IPS-NIHi7 (cell line): Measurements from ENCODE around the gene CHAT.

Experiments used
- DNase-seq: peaks from one replicate; pipeline ENCODE4 v3.0.0; 2012; ENCODE audit warnings: mixed read lengths; ENCODE audit errors: extremely low spot score

CHAT gene

DNA sequence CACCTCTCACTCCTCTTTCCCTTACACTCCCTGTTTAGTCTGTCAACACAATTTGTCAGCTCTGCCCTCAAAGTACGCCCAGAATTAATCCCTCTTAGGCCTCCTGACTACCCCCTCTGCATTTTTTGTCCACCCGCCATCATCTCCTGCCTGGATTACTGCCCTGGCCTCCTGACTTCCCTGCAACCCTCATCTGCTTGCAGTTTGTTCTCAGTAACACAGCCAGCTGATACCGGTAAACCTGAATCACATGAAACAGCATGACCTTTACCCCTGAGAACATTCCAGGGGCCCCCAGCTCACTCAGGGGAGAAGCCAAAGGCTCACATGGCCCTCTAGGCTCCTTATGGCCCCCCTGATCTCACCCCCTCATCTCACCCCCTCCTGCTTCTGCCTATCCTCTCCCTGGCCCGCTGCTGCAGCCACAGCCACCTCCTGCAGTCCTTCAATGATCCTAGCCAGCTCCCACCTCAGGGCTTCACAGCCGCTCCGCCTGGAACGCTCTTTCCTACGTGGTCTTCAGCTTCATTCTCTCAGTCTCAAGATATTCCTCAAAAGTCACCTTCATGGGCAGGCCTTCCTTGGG is 74.5 kb downstream of the CHAT start:
- DNase-seq: no peak

DNA sequence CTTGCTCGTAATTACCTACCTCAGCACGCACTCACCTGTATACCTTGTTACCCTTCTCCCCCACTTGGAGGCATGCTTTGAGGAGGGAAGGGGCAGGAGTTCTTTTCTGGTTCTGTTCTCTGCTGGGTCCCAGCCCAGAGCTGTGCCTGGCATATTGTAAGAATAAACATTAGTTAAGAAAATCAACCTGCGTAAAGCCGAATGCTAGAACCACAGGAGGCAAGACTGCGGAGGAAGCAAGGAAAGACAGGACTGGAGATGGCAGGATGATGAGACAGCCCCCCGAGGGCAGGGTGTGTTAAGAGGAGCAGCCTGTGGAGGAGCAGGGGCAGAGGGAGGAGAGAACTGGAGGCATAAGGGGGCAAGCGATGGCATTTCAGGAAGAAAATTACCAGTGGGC is 75.1 kb downstream of the CHAT start:
- DNase-seq: no peak

DNA sequence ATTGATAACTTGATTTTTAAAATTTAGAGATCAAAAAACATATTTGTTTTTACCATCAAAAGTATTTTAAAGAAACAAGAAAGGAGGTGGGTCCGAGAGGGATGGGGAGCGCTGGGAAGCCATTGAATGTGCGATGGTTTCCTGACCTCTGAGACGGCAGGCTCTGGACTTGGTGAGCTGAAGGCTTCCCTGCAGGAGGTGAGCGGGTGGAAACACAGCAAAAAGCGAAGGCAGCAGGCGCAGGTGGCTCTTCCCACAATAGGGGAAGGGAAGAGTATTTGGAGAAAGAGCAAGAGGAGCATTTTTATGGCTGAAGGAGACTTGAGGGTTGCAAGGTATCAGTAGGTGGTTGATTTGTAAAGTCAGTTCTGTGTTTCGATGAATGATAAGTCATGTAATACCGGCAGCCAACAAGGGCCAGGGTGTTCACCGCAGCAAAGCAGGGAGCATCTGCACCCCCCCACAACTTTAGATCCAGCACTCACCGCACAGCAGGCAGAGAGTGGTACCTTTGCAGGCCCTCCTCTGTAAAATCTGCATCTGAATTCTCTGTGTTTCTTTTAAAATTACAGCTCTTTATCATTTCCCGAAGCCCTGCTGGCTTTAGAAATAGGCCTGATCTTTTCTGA is 76.2 kb downstream of the CHAT start:
- peak; percentile 59 for DNase-seq

DNA sequence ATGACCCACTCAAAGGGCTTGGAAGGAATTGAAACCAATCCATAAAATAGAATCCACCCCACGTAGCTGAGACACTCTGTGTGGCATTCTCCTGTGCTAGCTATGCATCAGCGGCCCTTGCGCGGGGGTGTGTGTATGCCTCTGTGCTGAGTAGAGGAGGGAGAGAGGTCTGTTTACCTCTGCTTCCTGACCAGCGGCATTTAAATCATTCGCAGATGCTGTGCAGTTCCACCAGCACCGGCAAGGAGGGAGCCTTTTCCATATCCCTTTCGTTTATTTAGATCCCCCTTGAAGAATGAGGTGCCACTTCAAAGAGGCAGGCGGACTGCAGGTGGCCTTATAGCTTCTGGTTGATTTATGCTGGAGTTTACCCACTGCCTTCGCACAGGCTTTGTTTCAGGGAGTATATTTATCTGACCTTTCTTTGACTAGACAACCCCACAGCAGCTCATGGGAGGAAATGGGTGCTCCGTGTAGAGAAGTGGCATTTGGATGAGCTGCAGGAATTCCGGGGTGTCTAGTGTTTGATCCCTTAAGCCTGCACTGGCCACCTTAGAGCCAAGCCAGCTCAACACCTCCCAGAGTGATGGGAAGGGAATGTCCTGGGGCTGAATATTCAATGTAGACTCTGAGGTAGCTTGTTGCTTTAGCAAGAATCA is 77.0 kb downstream of the CHAT start:
- no peak for DNase-seq

DNA sequence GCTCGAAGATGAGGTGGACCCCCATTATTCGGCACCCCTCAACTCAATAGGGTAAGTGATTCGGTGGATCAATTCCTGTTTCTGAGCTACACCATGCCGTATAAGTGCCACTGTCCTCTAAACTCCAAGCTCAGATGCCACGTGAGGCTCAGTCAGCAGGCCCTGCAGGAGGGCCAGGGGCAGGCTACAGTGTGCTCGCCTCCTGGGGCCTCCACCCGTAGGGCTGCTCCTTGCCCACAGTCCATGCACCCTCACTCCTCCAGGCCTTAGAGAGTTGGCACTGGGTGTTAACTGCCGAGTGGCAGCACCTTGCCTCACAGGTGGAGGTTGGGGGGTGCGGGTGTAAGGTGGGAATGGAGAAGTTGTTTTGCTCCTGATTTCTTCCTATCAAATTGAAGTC is 77.8 kb downstream of the CHAT start:
- no peak for DNase-seq

DNA sequence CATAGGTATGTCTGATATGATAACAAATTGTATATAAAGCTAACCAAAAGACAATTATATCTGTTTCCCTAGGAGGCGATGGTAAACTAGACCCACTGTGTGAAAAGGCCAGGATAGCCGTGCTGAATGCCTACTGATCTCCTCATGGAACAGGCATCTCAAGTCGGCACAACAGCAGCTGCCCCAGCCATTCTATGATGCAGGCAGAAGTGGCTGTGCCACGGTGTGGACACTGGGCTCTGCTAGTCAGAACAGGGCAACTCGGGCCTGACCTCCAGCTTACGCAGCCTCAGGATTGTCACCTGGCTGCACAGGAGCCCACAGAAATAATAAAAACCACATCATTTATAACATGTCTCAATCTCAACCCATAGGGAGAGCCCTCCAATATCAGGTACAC is 80.6 kb downstream of the CHAT start:
- no peak for DNase-seq

DNA sequence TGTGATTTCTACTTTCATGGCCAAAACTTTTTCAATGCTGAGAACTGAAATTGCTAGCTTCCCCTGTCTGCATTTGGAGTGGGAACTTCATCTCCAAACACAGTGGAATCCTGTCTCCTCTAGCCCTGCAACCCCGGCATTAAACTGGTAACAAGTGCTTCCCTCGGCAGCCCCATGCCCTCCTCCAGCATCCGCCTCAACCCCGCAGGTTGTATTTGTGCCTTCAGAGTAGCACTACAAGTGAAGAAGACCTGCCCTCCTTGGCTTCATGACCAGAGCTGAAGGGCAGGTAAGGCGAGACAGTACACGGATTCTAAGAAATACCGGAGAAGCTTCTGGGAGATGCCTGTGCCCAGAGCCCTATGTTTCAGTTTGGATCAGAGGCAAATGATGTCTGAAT is 82.5 kb downstream of the CHAT start:
- DNase-seq: no peak

DNA sequence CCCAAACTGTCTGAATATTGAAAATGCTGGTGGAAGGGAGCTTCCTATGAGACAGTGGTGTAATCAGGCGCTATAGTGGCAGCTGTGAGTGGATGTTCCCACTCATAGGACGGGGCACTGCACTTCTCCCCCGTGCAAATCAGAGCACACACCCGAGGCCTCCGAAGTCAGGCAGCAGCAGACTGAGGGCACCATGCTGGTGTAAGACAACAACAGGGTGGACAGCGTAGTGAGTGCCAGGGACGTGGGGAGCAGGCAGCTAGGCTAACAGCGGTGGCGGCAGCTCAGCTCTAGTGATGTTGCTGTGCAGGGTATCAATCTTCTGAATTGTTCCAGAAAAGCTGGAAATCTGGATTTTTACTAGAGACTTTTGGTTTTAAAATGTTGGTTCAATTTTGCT is 84.8 kb downstream of the CHAT start:
- DNase-seq: no peak

DNA sequence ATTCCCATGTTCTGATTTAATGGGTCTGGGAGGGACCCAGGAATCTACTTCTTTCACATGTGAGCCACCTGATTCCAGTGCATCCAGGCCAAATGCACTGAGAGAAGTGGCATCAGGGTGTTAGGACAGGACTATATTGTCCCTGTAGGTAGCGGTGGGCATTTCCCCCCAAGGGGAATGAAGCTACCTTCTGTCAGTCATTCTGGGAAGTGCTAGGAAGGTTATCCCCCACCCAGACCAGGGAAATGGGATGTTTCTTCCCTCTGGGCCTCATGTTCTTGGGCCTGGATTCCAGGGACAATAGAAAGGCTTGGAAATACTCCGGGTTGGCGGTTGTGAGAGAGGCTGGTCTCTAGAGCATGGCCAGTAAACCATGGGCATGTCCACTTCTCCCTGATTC is 86.4 kb downstream of the CHAT start:
- DNase-seq: no peak

DNA sequence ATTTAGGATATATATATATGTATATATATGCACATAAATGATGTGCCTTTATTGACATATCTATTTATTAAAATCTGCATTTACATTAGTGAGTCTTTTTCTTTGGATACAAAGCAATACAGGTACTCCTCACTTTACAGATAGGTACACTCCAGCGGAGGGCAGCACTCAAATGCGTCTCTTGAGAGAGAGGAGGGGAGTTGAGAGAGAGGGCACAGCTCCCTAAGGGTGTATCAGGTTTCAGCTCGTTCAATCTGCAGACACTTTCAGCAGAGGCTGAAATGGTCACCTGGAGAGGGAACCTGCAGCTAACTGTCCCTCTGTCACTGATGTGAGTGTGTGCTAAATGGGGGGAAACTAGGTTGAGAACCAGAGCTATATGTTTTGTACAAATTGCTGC is 87.2 kb downstream of the CHAT start:
- peak; percentile 60 for DNase-seq

DNA sequence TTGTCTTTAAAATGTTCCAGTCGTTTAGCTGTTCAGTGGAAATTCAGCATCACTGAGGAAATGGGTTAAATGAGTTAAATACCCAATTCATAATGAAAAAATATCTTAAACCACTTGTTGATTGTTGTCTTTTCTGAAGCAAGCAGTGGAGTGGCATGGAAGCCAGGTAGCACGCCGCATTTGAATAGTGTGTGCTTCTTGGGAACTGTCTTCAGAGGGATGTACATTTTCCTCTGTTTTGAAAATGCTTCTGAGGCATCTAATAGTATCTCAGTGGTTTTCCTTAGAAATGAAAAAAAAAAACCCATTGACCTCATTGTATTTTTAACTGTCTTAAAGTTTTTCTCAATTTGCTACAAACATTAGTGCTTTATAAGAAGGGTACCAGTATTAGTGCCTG is 93.7 kb downstream of the CHAT start:
- no peak for DNase-seq

DNA sequence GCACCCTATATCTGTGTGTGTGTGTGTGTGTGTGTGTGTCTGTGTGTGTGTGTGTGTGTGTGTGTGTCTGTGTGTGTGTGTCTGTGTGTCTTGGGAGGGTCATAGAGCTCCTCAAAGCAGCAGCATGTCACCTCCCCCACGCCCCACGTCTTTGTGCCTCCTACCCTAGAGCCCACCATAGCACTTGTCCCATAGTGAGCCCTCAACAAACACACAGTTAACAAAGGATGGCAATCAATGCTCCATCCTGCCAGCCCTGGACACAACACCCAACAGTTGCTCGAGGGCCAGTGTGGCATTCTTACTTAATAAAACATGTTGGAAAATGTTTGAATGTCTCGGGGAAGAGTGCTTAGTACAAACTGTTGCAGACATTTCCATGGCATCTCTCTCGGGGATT is 96.1 kb downstream of the CHAT start:
- DNase-seq: no peak

DNA sequence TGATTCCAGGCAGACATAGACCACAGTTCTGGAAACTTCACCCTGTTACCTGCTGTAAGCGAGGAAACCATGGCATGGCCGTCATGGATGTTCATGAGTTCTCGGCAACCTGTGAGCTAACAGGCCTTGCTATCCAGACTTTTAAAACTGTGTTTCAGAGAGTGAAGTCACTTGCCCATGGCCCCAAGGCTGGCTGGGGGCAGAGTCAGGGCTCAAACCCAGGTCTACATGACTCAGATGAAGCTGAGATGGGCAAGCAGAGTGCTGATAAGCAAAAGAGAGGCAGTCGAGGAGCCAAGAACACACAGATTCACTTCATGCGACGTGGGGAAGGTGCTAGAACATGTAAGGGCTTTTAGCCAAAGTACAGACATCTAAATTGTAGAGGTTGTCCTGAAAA is 97.1 kb downstream of the CHAT start:
- no peak for DNase-seq

DNA sequence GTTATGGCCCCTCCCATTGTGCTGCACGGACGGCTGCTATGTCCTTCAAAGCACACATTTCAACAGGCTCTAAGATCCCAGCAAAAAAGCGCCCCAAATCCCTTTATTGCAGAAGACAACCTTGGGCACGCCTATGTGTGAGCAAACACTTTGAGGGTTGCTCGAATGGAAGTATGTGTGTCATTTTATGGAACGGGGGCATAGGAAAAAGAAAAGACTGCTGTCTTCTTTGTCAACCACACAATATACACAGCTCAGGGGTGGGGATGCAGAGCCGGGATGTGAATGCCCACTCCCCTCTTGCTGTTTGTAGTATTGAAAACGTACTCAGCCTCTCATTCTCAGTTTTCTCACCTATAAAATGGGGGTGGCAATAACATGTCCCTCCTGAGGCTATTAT is 97.6 kb downstream of the CHAT start:
- DNase-seq: no peak

DNA sequence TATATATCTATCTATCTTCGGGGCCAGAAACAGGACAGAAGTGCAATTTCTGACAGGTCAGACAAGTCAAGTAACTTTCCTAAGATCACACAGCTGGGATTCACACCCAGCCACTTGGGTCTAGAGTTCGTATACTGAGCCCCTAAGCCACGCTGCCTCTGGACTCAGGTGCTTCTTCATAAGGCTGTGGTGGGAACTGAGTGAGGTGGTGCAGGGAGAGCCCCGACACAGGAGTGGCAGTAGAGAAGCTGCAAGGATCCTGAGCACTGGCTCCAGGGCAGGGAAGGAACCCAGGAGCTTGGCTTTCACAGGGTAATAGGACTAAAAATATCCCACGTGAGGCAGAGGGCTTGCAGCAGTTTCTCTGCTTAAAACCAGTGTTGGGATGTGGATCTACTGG is 99.4 kb downstream of the CHAT start:
- no peak for DNase-seq
